OCI-LY7 (cell line): Measurements from ENCODE around the gene TNRC6C. TPM values are rescaled to one million over a fixed set of nuclear protein-coding genes. Genes with fewer than 3 reads are reported as not detected.
A peak's percentile ranks its signal among the peaks of the same experiment; 100 is the strongest.

Experiments used
- BruUV-seq: library from RNA; stranded (reverse); fragments of 400-500 nt; replicated peaks from 2 replicates; lab custom pipeline; 2021; lab: Mats Ljungman, UMichigan
- CTCF ChIA-PET: fragments of 300-600 bp; sonication (Branson Sonifier 250); formaldehyde crosslinking; loops from one replicate; lab custom pipeline; 2022; ENCODE audit warnings: antibody characterized with exemption; ENCODE audit not compliant: unreplicated experiment; lab: Charles Lee
- POLR2A ChIA-PET: fragments of 300-600 bp; sonication (Branson Sonifier 250); formaldehyde crosslinking; loops from one replicate; lab custom pipeline; 2022; ENCODE audit warnings: antibody characterized with exemption; lab: Charles Lee
- DNase-seq: peaks from one replicate; pipeline ENCODE4 v3.0.0-alpha.2; 2015; ENCODE audit warnings: low spot score
- H2AFZ ChIP-seq: fragments of 200-600 bp; sonication (generic), shearing (Covaris generic); 2 replicates; pipeline ENCODE4 v1.6.1; 2014; ENCODE audit warnings: mild to moderate bottlenecking, antibody characterized with exemption, low read length, moderate library complexity
- H3K27ac ChIP-seq: fragments of 200-600 bp; sonication (generic); 2 replicates; pipeline ENCODE4 v1.5.1; 2014; ENCODE audit warnings: mixed run types, low read depth, mild to moderate bottlenecking, moderate library complexity, low read length, inconsistent platforms; ENCODE audit not compliant: poor library complexity, severe bottlenecking
- H3K36me3 ChIP-seq: fragments of 200-600 bp; sonication (generic); 2 replicates; pipeline ENCODE4 v1.6.1; 2014; ENCODE audit warnings: mild to moderate bottlenecking, antibody characterized with exemption, low read length, moderate library complexity, mixed read lengths; ENCODE audit not compliant: insufficient read depth
- H3K4me1 ChIP-seq: fragments of 200-600 bp; sonication (generic); 2 replicates; pipeline ENCODE4 v1.5.1; 2014; ENCODE audit warnings: mild to moderate bottlenecking, low read length; ENCODE audit not compliant: insufficient read depth, poor library complexity, severe bottlenecking
- H3K4me2 ChIP-seq: fragments of 200-600 bp; sonication (generic); 2 replicates; pipeline ENCODE4 v1.6.1; 2014; ENCODE audit warnings: mild to moderate bottlenecking, low read length
- H3K4me3 ChIP-seq: fragments of 200-600 bp; sonication (generic); 2 replicates; pipeline ENCODE4 v1.5.1; 2014; ENCODE audit warnings: mild to moderate bottlenecking, low read depth, low read length; ENCODE audit not compliant: poor library complexity, severe bottlenecking
- H3K79me2 ChIP-seq: fragments of 200-600 bp; sonication (generic); 2 replicates; pipeline ENCODE4 v1.6.1; 2016; ENCODE audit warnings: low read depth, mild to moderate bottlenecking, low read length, moderate library complexity, mixed read lengths; ENCODE audit not compliant: insufficient read depth
- H3K9me2 ChIP-seq: fragments of 200-600 bp; sonication (generic); 2 replicates; pipeline ENCODE4 v1.6.1; 2016; ENCODE audit warnings: mild to moderate bottlenecking, low read length, mixed read lengths; ENCODE audit not compliant: insufficient read depth
- H3K9me3 ChIP-seq: fragments of 200-600 bp; sonication (generic); 2 replicates; pipeline ENCODE4 v1.6.1; 2014; ENCODE audit warnings: mild to moderate bottlenecking, mixed run types, low read length, mixed read lengths
- H4K20me1 ChIP-seq: fragments of 200-600 bp; sonication (generic); 2 replicates; pipeline ENCODE4 v1.6.1; 2014; ENCODE audit warnings: mild to moderate bottlenecking, antibody characterized with exemption, low read length, moderate library complexity, mixed read lengths; ENCODE audit not compliant: insufficient read depth
- EZH2phosphoT487 ChIP-seq: fragments of 200-600 bp; sonication (generic); IDR thresholded peaks from 2 replicates; pipeline ENCODE4 v1.6.1; 2018; ENCODE audit warnings: low read depth, borderline replicate concordance, mild to moderate bottlenecking, mixed run types, antibody characterized with exemption, low read length, moderate library complexity, mixed read lengths
- intact Hi-C: fragments of 100-400 bp; cut with micrococcal nuclease; formaldehyde crosslinking; loops from one replicate; pipeline ENCODE4 v1.10.0; 2022; ENCODE audit not compliant: unreplicated experiment
- total RNA-seq, 2 experiments: library from RNA; depleted of rRNA in 1 of 2; stranded (reverse); fragments of >200 nt in 1 of 2; shearing (Covaris generic) in 1 of 2; gene quantifications; 2 replicates each; pipeline ENCODE4 v1.2.3, GENCODE V29; 2014 to 2022
- TF ChIP-seq, protein P1 (sequence below): fragments of 200-600 bp; sonication (generic); conservative IDR thresholded peaks from 2 replicates; pipeline ENCODE4 v1.5.1; 2014; ENCODE audit warnings: mild to moderate bottlenecking, antibody characterized with exemption, low read length, moderate library complexity, mixed read lengths

The TNRC6C gene
- total RNA-seq, 2 experiments from 2014 or later = 8.5 to 25.2 TPM

GRCh38 chr17:78148286-78149016 lies 189.9 kb downstream of the TNRC6C start:
- no peaks in the 10 kb centered on the region for H4K20me1 ChIP-seq
- DNase-seq = no peak
- no TSS peak for BruUV-seq
- CTCF ChIA-PET = no interaction called here
- H3K4me3 ChIP-seq = no peak overlapping the region
- intact Hi-C loops = no loop called here
- POLR2A ChIA-PET = interaction anchor here (0.7 to 1.1 kb wide), 4 partner anchors 8 to 457 kb away, joined by 3 to 4 read pairs (median 4); partner anchors contain the start of gene TMC8
- H3K4me1 ChIP-seq = peaks cover 55% of the 10 kb centered on the region
- H3K4me2 ChIP-seq = peak overlapping the region; percentile 72
- H3K79me2 ChIP-seq = no peaks in the 10 kb centered on the region
- no peak overlapping the region for H2AFZ ChIP-seq
- TF ChIP-seq, protein P1, sequence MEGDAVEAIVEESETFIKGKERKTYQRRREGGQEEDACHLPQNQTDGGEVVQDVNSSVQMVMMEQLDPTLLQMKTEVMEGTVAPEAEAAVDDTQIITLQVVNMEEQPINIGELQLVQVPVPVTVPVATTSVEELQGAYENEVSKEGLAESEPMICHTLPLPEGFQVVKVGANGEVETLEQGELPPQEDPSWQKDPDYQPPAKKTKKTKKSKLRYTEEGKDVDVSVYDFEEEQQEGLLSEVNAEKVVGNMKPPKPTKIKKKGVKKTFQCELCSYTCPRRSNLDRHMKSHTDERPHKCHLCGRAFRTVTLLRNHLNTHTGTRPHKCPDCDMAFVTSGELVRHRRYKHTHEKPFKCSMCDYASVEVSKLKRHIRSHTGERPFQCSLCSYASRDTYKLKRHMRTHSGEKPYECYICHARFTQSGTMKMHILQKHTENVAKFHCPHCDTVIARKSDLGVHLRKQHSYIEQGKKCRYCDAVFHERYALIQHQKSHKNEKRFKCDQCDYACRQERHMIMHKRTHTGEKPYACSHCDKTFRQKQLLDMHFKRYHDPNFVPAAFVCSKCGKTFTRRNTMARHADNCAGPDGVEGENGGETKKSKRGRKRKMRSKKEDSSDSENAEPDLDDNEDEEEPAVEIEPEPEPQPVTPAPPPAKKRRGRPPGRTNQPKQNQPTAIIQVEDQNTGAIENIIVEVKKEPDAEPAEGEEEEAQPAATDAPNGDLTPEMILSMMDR = no peak
- TF ChIP-seq EZH2phosphoT487 = no peak
- no peaks in the 10 kb centered on the region for H3K9me2 ChIP-seq
- H3K36me3 ChIP-seq = no peaks in the 10 kb centered on the region
- H3K27ac ChIP-seq = peak overlapping the region; percentile 68
- no peaks in the 10 kb centered on the region for H3K9me3 ChIP-seq

GRCh38 chr17:78151514-78152008 lies 193.1 kb downstream of the TNRC6C start:
- POLR2A ChIA-PET = interaction anchor here (0.6 to 0.8 kb wide), 2 partner anchors 16 to 98 kb away, joined by 5 to 6 read pairs; no protein-coding TSS in a partner anchor
- no peak for DNase-seq
- Histone ChIP-seq H3K9me3 (no peaks in the 10 kb centered on the region), H4K20me1 (no peaks in the 10 kb centered on the region), H3K79me2 (no peaks in the 10 kb centered on the region), H2AFZ (no peak overlapping the region), H3K4me3 (no peak overlapping the region), H3K9me2 (no peaks in the 10 kb centered on the region), H3K27ac (no peak overlapping the region), H3K4me2 (no peak overlapping the region; the same call in 1 of the 2 replicates), H3K36me3 (no peaks in the 10 kb centered on the region), H3K4me1 (peaks cover 71% of the 10 kb centered on the region)
- intact Hi-C loops = loop anchor here (2.0 kb wide), 1 partner anchor 17 kb away; the partner anchor contains the start of gene SYNGR2
- TF ChIP-seq EZH2phosphoT487 = no peak
- TF ChIP-seq, protein P1 = no peak
- CTCF ChIA-PET = interaction anchor here (0.6 kb wide), 1 partner anchor 1645 kb away, joined by 3 read pairs; no protein-coding TSS in a partner anchor
- no TSS peak for BruUV-seq
